GM18907 (cell line): ENCODE measurements around the gene RAB5B.
A peak's percentile ranks its signal among the peaks of the same experiment; 100 is the strongest.

Experiments
- ATAC-seq: cut with Tn5 transposase; IDR thresholded peaks from one replicate; pipeline ENCODE4 v1.9.1; 2021; ENCODE audit warnings: mild to moderate bottlenecking, moderate library complexity; ENCODE audit not compliant: unreplicated experiment

RAB5B gene

GRCh38 chr12:55973599-55974307 lies at the start of gene RAB5B:
TSS of gene RAB5B (plus strand) at chr12:55974078. CDS start at chr12:55986961, 12,883 bp downstream.
- peak; percentile 95 for ATAC-seq

- ATAC-seq, result no peak
Observed at GRCh38 chr12:55925371-55925770, 48.5 kb upstream of the RAB5B start.

- ATAC-seq, result no peak
Observed at GRCh38 chr12:55925870-55926737, 47.8 kb upstream of the RAB5B start.

- peak; percentile 49 for ATAC-seq
Observed at GRCh38 chr12:55926738-55927587, 46.9 kb upstream of the RAB5B start.

GRCh38 chr12:55927588-55928502 lies 46.0 kb upstream of the RAB5B start, which contains the start of gene PYM1:
TSS of gene PYM1 (minus strand) at chr12:55927894. CDS start at chr12:55927761, 133 bp downstream.
- ATAC-seq, result peak; percentile 36

GRCh38 chr12:55929306-55929791 lies 44.5 kb upstream of the RAB5B start:
- ATAC-seq, result peak; percentile 44

- ATAC-seq, result peak; percentile 17
Observed at GRCh38 chr12:55930771-55931316, 43.0 kb upstream of the RAB5B start, which contains the start of gene DGKA. TSS of gene DGKA (plus strand) at chr12:55931162. CDS start at chr12:55936504, 5,342 bp downstream.

GRCh38 chr12:55931317-55931779 lies 42.5 kb upstream of the RAB5B start:
- ATAC-seq, result no peak

GRCh38 chr12:55931780-55932550 lies 41.9 kb upstream of the RAB5B start:
- no peak for ATAC-seq

GRCh38 chr12:55932551-55932910 lies 41.3 kb upstream of the RAB5B start:
- no peak for ATAC-seq

- ATAC-seq, result no peak
Observed at GRCh38 chr12:55933169-55933798, 40.6 kb upstream of the RAB5B start.

GRCh38 chr12:55933799-55934742 lies 39.8 kb upstream of the RAB5B start:
- ATAC-seq, result no peak

- ATAC-seq, result no peak
Observed at GRCh38 chr12:55934773-55935172, 39.1 kb upstream of the RAB5B start.

GRCh38 chr12:55935738-55936151 lies 38.1 kb upstream of the RAB5B start:
- no peak for ATAC-seq

GRCh38 chr12:55937981-55938380 lies 35.9 kb upstream of the RAB5B start:
- no peak for ATAC-seq

- no peak for ATAC-seq
Observed at GRCh38 chr12:55938826-55939501, 34.9 kb upstream of the RAB5B start.
